OCI-M2 (cell line): ENCODE data around the gene RTKN.
"Not testable (repeated sequence)": the region's sequence is repeated elsewhere in the genome, so short reads cannot be mapped to it uniquely, and the experiment has no call there.

ENCODE experiments used
- DNase-seq: peaks from one replicate; lab custom pipeline; 2025; ENCODE audit not compliant: unreplicated experiment; lab: John Stamatoyannopoulos, UW

RTKN gene

GRCh38 chr2:74439373-74439772 lies 2.4 kb downstream of the RTKN start:
- DNase-seq: no peak

GRCh38 chr2:74438248-74438647 lies 3.5 kb downstream of the RTKN start:
- no peak for DNase-seq

- DNase-seq: no peak
Measured at GRCh38 chr2:74436848-74437695, 4.7 kb downstream of the RTKN start.

- no peak for DNase-seq
Measured at GRCh38 chr2:74436111-74436805, 5.5 kb downstream of the RTKN start.

- DNase-seq: no peak
Measured at GRCh38 chr2:74430502-74430901, 11.2 kb downstream of the RTKN start.

- no peak for DNase-seq
Measured at GRCh38 chr2:74429487-74430451, 12.0 kb downstream of the RTKN start.

GRCh38 chr2:74428675-74429074 lies 13.1 kb downstream of the RTKN start:
- DNase-seq: no peak

- DNase-seq: no peak
Measured at GRCh38 chr2:74427551-74427950, 14.2 kb downstream of the RTKN start.

DNA sequence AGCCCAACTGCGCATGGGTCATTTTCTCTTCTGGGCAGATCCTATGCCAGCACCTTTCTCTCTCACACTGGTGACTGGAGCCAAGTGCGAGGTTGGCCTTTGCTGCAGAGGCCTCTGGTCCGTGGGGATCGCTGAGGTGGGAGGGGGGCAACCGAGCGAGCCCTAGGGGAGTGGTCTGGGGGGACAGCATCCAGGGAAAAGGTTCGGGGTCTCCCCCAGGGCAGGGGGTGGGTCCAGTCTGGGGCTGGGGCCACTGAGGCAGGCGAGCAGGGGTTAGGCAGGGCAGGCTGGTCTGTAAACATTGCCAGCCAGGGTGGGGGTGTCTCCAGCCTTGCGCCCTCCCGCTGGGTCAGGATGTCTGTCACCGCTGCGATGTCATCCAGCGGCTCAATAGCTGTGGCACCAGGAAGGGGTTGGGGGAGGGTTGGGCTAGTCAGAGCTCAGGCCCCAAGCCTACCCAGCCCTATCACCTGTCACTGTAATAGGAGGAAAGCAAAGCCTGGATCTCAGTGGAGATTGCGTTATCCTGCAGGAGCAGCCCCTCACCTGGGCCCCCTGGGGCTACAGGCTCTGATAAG lies 15.5 kb downstream of the RTKN start:
- no peak for DNase-seq

DNA sequence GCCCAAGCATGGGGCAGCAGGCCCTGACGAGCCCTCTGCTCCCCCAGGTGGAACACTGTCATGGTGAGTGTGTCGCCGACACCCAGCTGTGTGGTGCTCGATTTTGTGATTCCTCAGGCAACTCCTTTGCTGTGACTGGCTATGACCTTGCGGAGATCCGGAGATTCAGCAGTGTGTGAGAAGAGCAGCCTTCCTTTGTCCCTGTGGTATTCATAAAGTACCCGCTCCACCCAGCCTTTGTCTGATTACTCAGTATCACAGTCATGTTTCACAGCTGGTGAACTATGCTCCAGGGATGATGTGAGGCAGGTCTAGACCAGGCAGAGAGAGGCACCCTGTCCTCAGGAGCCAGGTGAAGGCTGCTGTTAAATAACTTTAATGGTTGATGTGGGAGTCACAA lies 16.2 kb downstream of the RTKN start:
- DNase-seq: no peak

- DNase-seq: no peak
Measured at GRCh38 chr2:74424995-74425406, 16.7 kb downstream of the RTKN start.

GRCh38 chr2:74424139-74424992 lies 17.4 kb downstream of the RTKN start:
- no peak for DNase-seq

- no peak for DNase-seq
Measured at GRCh38 chr2:74423231-74424095, 18.3 kb downstream of the RTKN start.

DNA sequence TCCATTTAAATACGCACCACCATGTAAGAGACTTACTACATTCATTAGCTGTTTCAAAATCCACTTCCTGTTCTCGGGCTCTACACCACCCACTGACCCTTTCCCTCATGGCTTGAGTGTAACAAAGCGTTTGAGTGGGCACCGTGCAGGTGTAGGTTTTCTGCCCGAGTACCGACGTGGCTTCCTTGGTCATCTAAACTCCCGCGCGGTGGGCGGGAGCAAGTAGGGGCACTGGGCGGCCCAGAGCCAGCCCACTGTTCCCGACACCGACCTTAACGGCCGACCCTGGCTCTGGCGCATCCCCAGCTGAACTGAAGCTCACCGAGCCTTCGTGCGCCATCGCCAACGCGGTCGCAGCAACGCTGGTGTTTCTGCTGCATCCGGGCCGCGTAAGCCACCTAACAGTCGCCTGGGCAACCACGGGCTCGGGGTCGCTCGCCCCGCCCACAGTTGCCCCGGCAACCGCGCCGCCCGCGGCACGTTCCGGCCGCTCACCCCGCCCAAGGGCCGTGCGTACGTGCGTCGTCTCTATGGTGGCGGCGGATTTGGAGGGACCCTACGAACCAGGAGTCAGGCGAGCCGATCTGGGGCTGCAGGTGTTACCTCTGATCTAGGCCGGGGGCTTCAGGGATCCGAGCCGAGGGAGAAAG lies 20.4 kb downstream of the RTKN start, which contains the start of the genes C2orf81 and WDR54:
C2orf81 (minus strand) TSS at position 399 of the 650 bp plus-strand sequence; CDS start at position 340, 59 bp downstream.
WDR54 (plus strand) TSS at position 510 of the 650 bp plus-strand sequence. CDS start 424 bp downstream, outside the sequence.
- no peak for DNase-seq

GRCh38 chr2:74420443-74421103 lies 21.2 kb downstream of the RTKN start:
- DNase-seq: not testable (repeated sequence)

DNA sequence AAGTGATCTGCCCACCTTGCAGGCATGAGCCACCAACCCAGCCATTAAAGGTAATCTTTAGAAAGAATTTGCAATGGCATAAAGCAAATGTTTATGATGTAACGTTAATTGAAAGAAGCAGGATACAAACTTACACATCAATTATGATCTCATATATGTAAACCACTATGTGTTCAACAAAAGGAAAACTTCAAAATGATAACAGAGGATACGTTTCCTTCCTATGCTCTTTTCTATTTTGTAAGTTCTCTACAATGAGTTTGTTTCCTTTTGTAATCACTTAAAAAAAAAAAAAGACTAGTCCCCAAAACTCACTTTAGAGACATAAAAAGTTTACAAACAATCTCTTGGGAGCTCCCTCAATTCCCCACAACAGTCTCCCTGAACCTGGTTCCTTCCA lies 21.7 kb downstream of the RTKN start:
- DNase-seq: no peak

GRCh38 chr2:74419345-74419744 lies 22.4 kb downstream of the RTKN start:
- no peak for DNase-seq

- DNase-seq: no peak
Measured at GRCh38 chr2:74418312-74418711, 23.4 kb downstream of the RTKN start.
